ENCODE data around the gene TEX9. TPM values are rescaled to one million over a fixed set of nuclear protein-coding genes. Genes with fewer than 3 reads are reported as not detected.

Gene TEX9
- total and polyA plus RNA-seq, 9 donors: 3.0 to 25.8 (median 11.7) TPM

GRCh38 chr15:56353119-56353518, 12.1 kb upstream of the TEX9 start:
- TF ChIP-seq EP300 (IDR thresholded peaks at IDR 0.05) (no peak), POLR2A (IDR thresholded peaks at IDR 0.05) (no peak), CTCF (IDR thresholded peaks at IDR 0.05) (no peak)
- intact Hi-C loops (cut with DNase I): no loop called here
- Histone ChIP-seq H3K27ac (no peak overlapping the region), H3K36me3 (no peaks in the 10 kb centered on the region), H3K4me1 (ENCODE audit: insufficient read depth) (no peaks in the 10 kb centered on the region), H3K27me3 (no peaks in the 10 kb centered on the region), H3K4me3 (no peak overlapping the region), H3K9me3 (no peaks in the 10 kb centered on the region)
- no peak for DNase-seq
- WGBS, 3 donors: 28 to 39% (median 31%) methylated on average over 1 of the region's 1 CpG

GRCh38 chr15:56353740-56354139, 11.5 kb upstream of the TEX9 start:
- H3K27ac ChIP-seq: no peak overlapping the region
- TF ChIP-seq EP300 (IDR thresholded peaks at IDR 0.05) (no peak), CTCF (IDR thresholded peaks at IDR 0.05) (no peak)
- no peak overlapping the region for H3K4me3 ChIP-seq
- H3K27me3 ChIP-seq: no peaks in the 10 kb centered on the region
- intact Hi-C loops (cut with DNase I): no loop called here
- H3K4me1 ChIP-seq (ENCODE audit: insufficient read depth): no peaks in the 10 kb centered on the region
- H3K9me3 ChIP-seq: no peaks in the 10 kb centered on the region
- DNase-seq: no peak
- no peaks in the 10 kb centered on the region for H3K36me3 ChIP-seq

- DNase-seq: no peak
- 82 to 87% (median 83%) methylated on average over 2 of the region's 2 CpGs for WGBS, 3 donors
- Histone ChIP-seq H3K36me3 (no peaks in the 10 kb centered on the region), H3K4me1 (ENCODE audit: insufficient read depth) (no peaks in the 10 kb centered on the region), H3K27me3 (no peaks in the 10 kb centered on the region), H3K9me3 (no peaks in the 10 kb centered on the region), H3K27ac (no peak overlapping the region), H3K4me3 (no peak overlapping the region)
- intact Hi-C loops (cut with DNase I): no loop called here
- TF ChIP-seq CTCF (IDR thresholded peaks at IDR 0.05): no peak
- no peak for TF ChIP-seq EP300 (IDR thresholded peaks at IDR 0.05)
- no peak for TF ChIP-seq POLR2A (IDR thresholded peaks at IDR 0.05)
Measured at GRCh38 chr15:56356616-56357015, 8.6 kb upstream of the TEX9 start.

- WGBS, 3 donors: 78 to 83% (median 82%) methylated on average over 7 of the region's 7 CpGs
- no peaks in the 10 kb centered on the region for H3K27me3 ChIP-seq
- no peaks in the 10 kb centered on the region for H3K36me3 ChIP-seq
- TF ChIP-seq CTCF (IDR thresholded peaks at IDR 0.05) (no peak), EP300 (IDR thresholded peaks at IDR 0.05) (no peak), POLR2A (IDR thresholded peaks at IDR 0.05) (no peak)
- no peak for DNase-seq
- intact Hi-C loops (cut with DNase I): no loop called here
- H3K4me1 ChIP-seq (ENCODE audit: insufficient read depth): no peaks in the 10 kb centered on the region
- H3K9me3 ChIP-seq: no peaks in the 10 kb centered on the region
- H3K27ac ChIP-seq: no peak overlapping the region
- H3K4me3 ChIP-seq: no peak overlapping the region
Measured at GRCh38 chr15:56358604-56359003, 6.6 kb upstream of the TEX9 start.

GRCh38 chr15:56361987-56362386, 3.2 kb upstream of the TEX9 start:
- TF ChIP-seq EP300 (IDR thresholded peaks at IDR 0.05): no peak
- TF ChIP-seq CTCF (IDR thresholded peaks at IDR 0.05): no peak
- TF ChIP-seq POLR2A (IDR thresholded peaks at IDR 0.05): no peak
- 88 to 94% (median 93%) methylated on average over 1 of the region's 1 CpG for WGBS, 3 donors
- Histone ChIP-seq H3K36me3 (no peaks in the 10 kb centered on the region), H3K9me3 (no peaks in the 10 kb centered on the region), H3K27me3 (no peaks in the 10 kb centered on the region), H3K4me3 (no peak overlapping the region), H3K27ac (no peak overlapping the region), H3K4me1 (ENCODE audit: insufficient read depth) (no peaks in the 10 kb centered on the region)
- DNase-seq: no peak
- intact Hi-C loops (cut with DNase I): no loop called here
